ENCODE results near the gene ANKRD30A.

GRCh38 chr10:37381271-37381670 is 255.9 kb downstream of the ANKRD30A start:
- TF ChIP-seq CTCF (IDR thresholded peaks at IDR 0.05): no peak
- TF ChIP-seq POLR2A (IDR thresholded peaks at IDR 0.05): no peak
